Common myeloid progenitor, CD34-positive (primary cell): ENCODE results near the gene BLOC1S1.
A peak's percentile ranks its signal among the peaks of the same experiment; 100 is the strongest.

ENCODE experiments used
- CTCF ChIA-PET: fragments of 350-600 bp; sonication (Branson Sonifier 250); formaldehyde crosslinking; loops from one replicate; lab custom pipeline; 2021; ENCODE audit warnings: antibody characterized with exemption; lab: Charles Lee
- POLR2A ChIA-PET: fragments of 350-600 bp; sonication (Branson Sonifier 250); formaldehyde crosslinking; loops from one replicate; lab custom pipeline; 2021; ENCODE audit warnings: antibody characterized with exemption; lab: Charles Lee
- DNase-seq, 3 donors: peaks; one replicate each; pipeline versions ENCODE4 v3.0.0 to v3.0.0-alpha.2; 2013
- H3K27ac ChIP-seq, 2 experiments: 1 replicate in 1 of 2; 2 replicates in 1 of 2; pipeline ENCODE4 v1.7.0; 2013; ENCODE audit warnings: inconsistent platforms in 2 of 2, low read length in 2 of 2, mild to moderate bottlenecking in 2 of 2, low read depth in 1 of 2, moderate library complexity in 1 of 2; ENCODE audit not compliant: severe bottlenecking in 2 of 2, insufficient read depth in 1 of 2, poor library complexity in 1 of 2
- H3K27me3 ChIP-seq, 5 experiments: replicated peaks in 2 of 5; 1 replicate in 3 of 5; 2 replicates in 2 of 5; pipeline versions ENCODE4 v1.6.1 to v1.7.0; 2013; ENCODE audit warnings: low read length in 4 of 5, mild to moderate bottlenecking in 2 of 5, moderate library complexity in 2 of 5, inconsistent platforms in 1 of 5; ENCODE audit not compliant: insufficient read depth in 5 of 5, control insufficient read depth in 4 of 5
- H3K36me3 ChIP-seq, 4 experiments: 1 replicate in 2 of 4; 2 replicates in 2 of 4; pipeline versions ENCODE4 v1.6.1 to v1.7.0; 2013; ENCODE audit warnings: low read length in 3 of 4, control low read depth in 1 of 4, mild to moderate bottlenecking in 1 of 4; ENCODE audit not compliant: control insufficient read depth in 4 of 4, insufficient read depth in 4 of 4
- H3K4me1 ChIP-seq, 4 experiments: 1 replicate in 3 of 4; 2 replicates in 1 of 4; pipeline versions ENCODE4 v1.6.1 to v1.7.1; 2013; ENCODE audit warnings: low read length in 3 of 4, mild to moderate bottlenecking in 3 of 4, control low read depth in 1 of 4, inconsistent platforms in 1 of 4, moderate library complexity in 1 of 4; ENCODE audit not compliant: control insufficient read depth in 4 of 4, insufficient read depth in 4 of 4; ENCODE audit errors: control extremely low read depth in 1 of 4
- H3K4me3 ChIP-seq, 7 experiments: 1 replicate in 4 of 7; 2 replicates in 3 of 7; pipeline versions ENCODE4 v1.5.1 to v1.7.0; 2013; ENCODE audit warnings: mild to moderate bottlenecking in 7 of 7, low read length in 6 of 7, moderate library complexity in 6 of 7, inconsistent platforms in 2 of 7, low read depth in 2 of 7, control low read depth in 1 of 7; ENCODE audit not compliant: insufficient read depth in 4 of 7, control insufficient read depth in 1 of 7; ENCODE audit errors: extremely low read depth in 1 of 7
- H3K9me3 ChIP-seq, 5 experiments: 1 replicate in 4 of 5; 2 replicates in 1 of 5; pipeline versions ENCODE4 v1.6.1 to v1.7.1; 2013; ENCODE audit warnings: low read length in 4 of 5, mild to moderate bottlenecking in 2 of 5, inconsistent platforms in 1 of 5, low read depth in 1 of 5, moderate library complexity in 1 of 5; ENCODE audit not compliant: control insufficient read depth in 4 of 5, insufficient read depth in 2 of 5; ENCODE audit errors: control extremely low read depth in 1 of 5
- WGBS: methylation state at CpG from one replicate; pipeline ENCODE4 v1.1.5; 2013; ENCODE audit not compliant: insufficient coverage; 5-methylcytosine and 5-hydroxymethylcytosine counted together

BLOC1S1 gene

GRCh38 chr12:55721601-55722213, 5.9 kb downstream of the BLOC1S1 start:
- POLR2A ChIA-PET, result interaction anchor here (0.9 kb wide), 1 partner anchor 8 kb away, joined by 3 read pairs; no protein-coding TSS in a partner anchor
- Histone ChIP-seq H3K4me3 (no peak overlapping the region), H3K9me3 (no peaks in the 10 kb centered on the region), H3K27ac (no peak overlapping the region), H3K4me1 (peaks cover 0 to 21% (median 13%) of the 10 kb centered on the region in 4 experiments), H3K27me3 (no peaks in the 10 kb centered on the region), H3K36me3 (peaks cover 3 to 41% (median 35%) of the 10 kb centered on the region in 4 experiments)
- CTCF ChIA-PET, result interaction anchor here (1.7 to 7.3 kb wide), 3 partner anchors 8 to 16 kb away, joined by 4 to 119 read pairs (median 26); partner anchors contain the start of gene CD63
- DNase-seq, result no peak
- 97% methylated on average over 13 of the region's 14 CpGs for WGBS

- H3K4me1 ChIP-seq, result peaks cover 6 to 21% (median 14%) of the 10 kb centered on the region in 4 experiments
- DNase-seq, result no peak
- no peaks in the 10 kb centered on the region for H3K27me3 ChIP-seq
- CTCF ChIA-PET, result interaction anchor here (1.3 to 7.3 kb wide), 3 partner anchors 13 to 73 kb away, joined by 3 to 119 read pairs (median 5); a partner anchor contains a TSS
- H3K36me3 ChIP-seq, result peaks cover 3 to 49% (median 38%) of the 10 kb centered on the region in 4 experiments
- 97% methylated on average over 5 of the region's 8 CpGs for WGBS
- H3K27ac ChIP-seq, result no peak overlapping the region
- no peak overlapping the region for H3K4me3 ChIP-seq
- H3K9me3 ChIP-seq, result no peaks in the 10 kb centered on the region
- POLR2A ChIA-PET, result no interaction called here
These were observed 7.1 kb downstream of the BLOC1S1 start for GRCh38 chr12:55722948-55723347.

- no peak overlapping the region for H3K27ac ChIP-seq
- no peaks in the 10 kb centered on the region for H3K9me3 ChIP-seq
- peaks cover 6 to 23% (median 17%) of the 10 kb centered on the region in 4 experiments for H3K4me1 ChIP-seq
- POLR2A ChIA-PET, result no interaction called here
- H3K4me3 ChIP-seq, result no peak overlapping the region
- 91% methylated on average over 10 of the region's 10 CpGs for WGBS
- peaks cover 3 to 49% (median 38%) of the 10 kb centered on the region in 4 experiments for H3K36me3 ChIP-seq
- no peaks in the 10 kb centered on the region for H3K27me3 ChIP-seq
- CTCF ChIA-PET, result interaction anchor here (1.0 to 7.3 kb wide), 7 partner anchors 9 to 81 kb away, joined by 3 to 119 read pairs (median 3); a partner anchor contains a TSS
- no peak for DNase-seq
These were observed 7.8 kb downstream of the BLOC1S1 start for GRCh38 chr12:55723516-55724225.

- peaks cover 6 to 27% (median 19%) of the 10 kb centered on the region in 4 experiments for H3K4me1 ChIP-seq
- peak; percentile 72 to 86 (median 85) for DNase-seq
- H3K9me3 ChIP-seq, result no peaks in the 10 kb centered on the region
- no peak overlapping the region for H3K27ac ChIP-seq
- POLR2A ChIA-PET, result interaction anchor here (0.7 to 1.3 kb wide), 3 partner anchors 13 to 305 kb away, joined by 3 to 9 read pairs (median 4); no protein-coding TSS in a partner anchor
- H3K4me3 ChIP-seq, result no peak overlapping the region
- peaks cover 3 to 44% (median 33%) of the 10 kb centered on the region in 4 experiments for H3K36me3 ChIP-seq
- 65% methylated on average over 11 of the region's 11 CpGs for WGBS
- no peaks in the 10 kb centered on the region for H3K27me3 ChIP-seq
- CTCF ChIA-PET, result interaction anchor here (0.9 to 7.3 kb wide), 15 partner anchors 8 to 82 kb away, joined by 3 to 119 read pairs (median 3); partner anchors contain the start of gene BLOC1S1
These were observed 8.5 kb downstream of the BLOC1S1 start for GRCh38 chr12:55724226-55724939.

- 90% methylated on average over 2 of the region's 3 CpGs for WGBS
- CTCF ChIA-PET, result interaction anchor here (0.9 to 7.3 kb wide), 11 partner anchors 9 to 76 kb away, joined by 3 to 119 read pairs (median 3); partner anchors contain the start of gene BLOC1S1
- no peak overlapping the region for H3K27ac ChIP-seq
These were observed 9.1 kb downstream of the BLOC1S1 start for GRCh38 chr12:55724940-55725309.

GRCh38 chr12:55725556-55725955, 9.7 kb downstream of the BLOC1S1 start:
- no peak overlapping the region for H3K27ac ChIP-seq
- CTCF ChIA-PET, result interaction anchor here (0.9 to 7.3 kb wide), 9 partner anchors 9 to 75 kb away, joined by 3 to 119 read pairs (median 4); partner anchors contain the start of gene BLOC1S1
- peaks cover 8 to 39% (median 31%) of the 10 kb centered on the region in 4 experiments for H3K4me1 ChIP-seq
- H3K4me3 ChIP-seq, result no peak overlapping the region
- peaks cover 3 to 40% (median 24%) of the 10 kb centered on the region in 4 experiments for H3K36me3 ChIP-seq
- no peak for DNase-seq
- WGBS, result 100% methylated on average over 1 of the region's 3 CpGs
- POLR2A ChIA-PET, result interaction anchor here (0.7 to 1.3 kb wide), 3 partner anchors 12 to 304 kb away, joined by 3 to 9 read pairs (median 4); no protein-coding TSS in a partner anchor
- no peaks in the 10 kb centered on the region for H3K27me3 ChIP-seq
- H3K9me3 ChIP-seq, result no peaks in the 10 kb centered on the region

More at GRCh38 chr12:55724940-55725309, 9.1 kb downstream of the BLOC1S1 start:
- no peaks in the 10 kb centered on the region for H3K9me3 ChIP-seq
- no peak for DNase-seq
- H3K27me3 ChIP-seq, result no peaks in the 10 kb centered on the region
- peaks cover 6 to 32% (median 24%) of the 10 kb centered on the region in 4 experiments for H3K4me1 ChIP-seq
- POLR2A ChIA-PET, result interaction anchor here (0.7 to 1.3 kb wide), 3 partner anchors 12 to 305 kb away, joined by 3 to 9 read pairs (median 4); no protein-coding TSS in a partner anchor
- H3K4me3 ChIP-seq, result no peak overlapping the region
- H3K36me3 ChIP-seq, result peaks cover 3 to 40% (median 28%) of the 10 kb centered on the region in 4 experiments
